Body of pancreas (tissue), 4 donors: ENCODE measurements around the gene TMTC2. TPM values are rescaled to one million over a fixed set of nuclear protein-coding genes. Genes with fewer than 3 reads are reported as not detected.

Experiments used
- ATAC-seq: fragments of 150-250 bp; one replicate; pipeline ENCODE4 v1.9.1; 2016
- DNase-seq, 4 donors: peaks; one replicate each; pipeline ENCODE4 v3.0.0-alpha.2; 2019
- H3K27ac ChIP-seq, 4 donors: fragments of 200-600 bp; sonication (generic); 1 replicate in 3 of 4; 2 replicates in 1 of 4; pipeline versions ENCODE4 v1.5.1 to v1.6.1; 2016 to 2019; ENCODE audit warnings: mild to moderate bottlenecking in 1 of 4, mixed read lengths in 1 of 4, moderate library complexity in 1 of 4
- H3K27me3 ChIP-seq, 2 donors: fragments of 200-600 bp; sonication (generic); one replicate each; pipeline ENCODE4 v1.6.0; 2016; ENCODE audit warnings: mild to moderate bottlenecking in 1 of 2
- H3K36me3 ChIP-seq, 2 donors: fragments of 200-600 bp; sonication (generic); replicated peaks in 1 of 2; 2 replicates each; pipeline ENCODE4 v1.5.1; 2016; ENCODE audit warnings: low read depth in 2 of 2; ENCODE audit not compliant: insufficient read depth in 1 of 2
- H3K4me1 ChIP-seq: fragments of 200-600 bp; sonication (generic); one replicate; pipeline ENCODE4 v1.6.0; 2016
- H3K4me3 ChIP-seq, 2 donors: fragments of 200-600 bp; sonication (generic); 1 replicate in 1 of 2; 2 replicates in 1 of 2; pipeline ENCODE4 v1.5.1; 2016 to 2019
- H3K9me3 ChIP-seq, 3 donors: fragments of 200-600 bp; sonication (generic); 1 replicate in 2 of 3; 2 replicates in 1 of 3; pipeline ENCODE4 v1.5.1; 2016
- CTCF ChIP-seq, 7 experiments: fragments of 450-650 bp in 4 of 7; fragments of 200-600 bp in 3 of 7; sonication (generic) in 3 of 7; IDR thresholded peaks; one replicate each; pipeline ENCODE4 v1.5.1; 2016 to 2019; ENCODE audit warnings: antibody characterized with exemption in 7 of 7
- POLR2A ChIP-seq, 3 donors: fragments of 450-650 bp; IDR thresholded peaks; one replicate each; pipeline ENCODE4 v1.6.1; 2016; ENCODE audit warnings: antibody characterized with exemption in 3 of 3, mild to moderate bottlenecking in 2 of 3
- WGBS, 2 donors: methylation state at CpG; one replicate each; pipeline ENCODE4 v1.1.5; 2017; 5-methylcytosine and 5-hydroxymethylcytosine counted together
- intact Hi-C: fragments of 100-400 bp; cut with DNase I; formaldehyde crosslinking; loops from one replicate; pipeline ENCODE4 v1.15.1; 2023
- total RNA-seq, 2 donors: library from RNA; depleted of rRNA; stranded (reverse); fragments of >200 nt; gene quantifications; one replicate each; pipeline ENCODE4 v1.1.0, GENCODE V29; 2016

Gene TMTC2
- total RNA-seq, 2 donors from 2014 or later = 10.4 to 20.1 TPM

GRCh38 chr12:82765971-82766705 lies 79.4 kb downstream of the TMTC2 start:
- TF ChIP-seq POLR2A (IDR thresholded peaks at IDR 0.05) = no peak
- no peak for TF ChIP-seq CTCF (IDR thresholded peaks at IDR 0.05)
- no peaks in the 10 kb centered on the region for H3K4me1 ChIP-seq
- no peaks in the 10 kb centered on the region for H3K9me3 ChIP-seq
- no peaks in the 10 kb centered on the region for H3K36me3 ChIP-seq
- WGBS, 2 donors = 90% methylated on average over 5 of the region's 5 CpGs
- ATAC-seq (no peak), DNase-seq (no peak)
- no peak overlapping the region for H3K4me3 ChIP-seq
- no peak overlapping the region for H3K27ac ChIP-seq
- H3K27me3 ChIP-seq = no peaks in the 10 kb centered on the region
- intact Hi-C loops = no loop called here

GRCh38 chr12:82774666-82775065 lies 88.0 kb downstream of the TMTC2 start:
- WGBS, 2 donors = 87 to 91% methylated on average over 5 of the region's 5 CpGs
- H3K9me3 ChIP-seq = no peaks in the 10 kb centered on the region
- H3K27me3 ChIP-seq = no peaks in the 10 kb centered on the region
- intact Hi-C loops = no loop called here
- no peak for ATAC-seq
- H3K27ac ChIP-seq = no peak overlapping the region
- TF ChIP-seq CTCF (IDR thresholded peaks at IDR 0.05) (no peak), POLR2A (IDR thresholded peaks at IDR 0.05) (no peak)
- H3K4me3 ChIP-seq = no peak overlapping the region
- H3K4me1 ChIP-seq = no peaks in the 10 kb centered on the region
- no peak for DNase-seq
- no peaks in the 10 kb centered on the region for H3K36me3 ChIP-seq

GRCh38 chr12:82780517-82780916 lies 93.8 kb downstream of the TMTC2 start:
- H3K27me3 ChIP-seq = no peaks in the 10 kb centered on the region
- TF ChIP-seq POLR2A (IDR thresholded peaks at IDR 0.05) (no peak), CTCF (IDR thresholded peaks at IDR 0.05) (no peak)

GRCh38 chr12:82781309-82781997 lies 94.7 kb downstream of the TMTC2 start:
- H3K36me3 ChIP-seq = no peaks in the 10 kb centered on the region
- no peaks in the 10 kb centered on the region for H3K9me3 ChIP-seq
- H3K27me3 ChIP-seq = no peaks in the 10 kb centered on the region
- DNase-seq (no peak), ATAC-seq (no peak)
- H3K4me1 ChIP-seq = no peaks in the 10 kb centered on the region
- intact Hi-C loops = no loop called here
- H3K27ac ChIP-seq = no peak overlapping the region
- TF ChIP-seq CTCF (IDR thresholded peaks at IDR 0.05) (no peak), POLR2A (IDR thresholded peaks at IDR 0.05) (no peak)
- H3K4me3 ChIP-seq = no peak overlapping the region
- WGBS, 2 donors = 73 to 79% methylated on average over 5 of the region's 5 CpGs

More at GRCh38 chr12:82780517-82780916, 93.8 kb downstream of the TMTC2 start:
- ATAC-seq = no peak
- H3K36me3 ChIP-seq = no peaks in the 10 kb centered on the region
- WGBS, 2 donors = 74 to 92% methylated on average over 4 of the region's 4 CpGs
- DNase-seq = no peak
- no peak overlapping the region for H3K27ac ChIP-seq
- H3K9me3 ChIP-seq = no peaks in the 10 kb centered on the region
- intact Hi-C loops = no loop called here
- H3K4me3 ChIP-seq = no peak overlapping the region
- H3K4me1 ChIP-seq = no peaks in the 10 kb centered on the region
